Fibroblast of lung (primary cell): ENCODE results near the gene DLK1. TPM values are rescaled to one million over a fixed set of nuclear protein-coding genes. Genes with fewer than 3 reads are reported as not detected.

Experiments
- DNase-seq, 2 donors: peaks; one replicate each; pipeline versions ENCODE4 v3.0.0 to v3.0.0-alpha.2; 2010; ENCODE audit warnings: low read depth in 2 of 2
- H2AFZ ChIP-seq: 2 replicates; pipeline ENCODE4 v1.5.1; 2012; ENCODE audit warnings: low read length, control low read depth, inconsistent platforms
- H3K27ac ChIP-seq: 2 replicates; pipeline ENCODE4 v1.5.1; 2011; ENCODE audit warnings: low read length, control low read depth; ENCODE audit not compliant: insufficient read depth
- H3K27me3 ChIP-seq: 2 replicates; pipeline ENCODE4 v1.5.1; 2011; ENCODE audit warnings: mild to moderate bottlenecking, low read length; ENCODE audit not compliant: control insufficient read depth, insufficient read depth
- H3K36me3 ChIP-seq: 2 replicates; pipeline ENCODE4 v1.5.1; 2011; ENCODE audit warnings: low read length; ENCODE audit not compliant: control insufficient read depth, insufficient read depth
- H3K4me1 ChIP-seq: 2 replicates; pipeline ENCODE4 v1.5.1; 2011; ENCODE audit warnings: low read length; ENCODE audit not compliant: control insufficient read depth, insufficient read depth; ENCODE audit errors: extremely low read depth
- H3K4me2 ChIP-seq: 2 replicates; pipeline ENCODE4 v1.5.1; 2011; ENCODE audit warnings: low read length, control low read depth; ENCODE audit not compliant: insufficient read depth; ENCODE audit errors: extremely low read depth
- H3K4me3 ChIP-seq, 4 experiments: fragments of 200-600 bp in 1 of 4; sonication (generic) in 1 of 4; replicated peaks in 1 of 4; 2 replicates each; pipeline ENCODE4 v1.5.1; 2011 to 2016; ENCODE audit warnings: low read length in 4 of 4, low read depth in 3 of 4, mild to moderate bottlenecking in 3 of 4, control low read depth in 2 of 4, inconsistent platforms in 1 of 4, mixed read lengths in 1 of 4; ENCODE audit not compliant: insufficient read depth in 1 of 4; ENCODE audit errors: control extremely low read depth in 1 of 4
- H3K79me2 ChIP-seq: 2 replicates; pipeline ENCODE4 v1.5.1; 2012; ENCODE audit warnings: mild to moderate bottlenecking, low read length, inconsistent platforms; ENCODE audit not compliant: control insufficient read depth, insufficient read depth
- H3K9ac ChIP-seq: 2 replicates; pipeline ENCODE4 v1.5.1; 2011; ENCODE audit warnings: mild to moderate bottlenecking, low read length, control low read depth; ENCODE audit not compliant: insufficient read depth
- H3K9me3 ChIP-seq: 2 replicates; pipeline ENCODE4 v1.5.1; 2012; ENCODE audit warnings: low read depth, low read length; ENCODE audit not compliant: control insufficient read depth, insufficient read depth
- H4K20me1 ChIP-seq: 2 replicates; pipeline ENCODE4 v1.5.1; 2011; ENCODE audit warnings: low read length; ENCODE audit not compliant: control insufficient read depth, insufficient read depth; ENCODE audit errors: extremely low read depth
- CTCF ChIP-seq, 2 donors: IDR thresholded peaks in 1 of 2; conservative IDR thresholded peaks in 1 of 2; 1 replicate in 1 of 2; 2 replicates in 1 of 2; pipeline ENCODE4 v1.5.1; 2011 to 2012; ENCODE audit warnings: low read length in 2 of 2, control low read depth in 1 of 2, inconsistent platforms in 1 of 2, low read depth in 1 of 2, mild to moderate bottlenecking in 1 of 2
- EZH2 ChIP-seq: IDR thresholded peaks from 2 replicates; pipeline ENCODE4 v1.5.1; 2012; ENCODE audit warnings: low read length, control low read depth, mild to moderate bottlenecking; ENCODE audit errors: missing control alignments
- polyA plus RNA-seq, 2 donors: library from polyadenylated mRNA; depleted of rRNA in 1 of 2; stranded (reverse) in 1 of 2; unstranded in 1 of 2; fragments of >200 nt; gene quantifications; 2 replicates each; pipeline ENCODE4 v1.2.1, GENCODE V29; 2011 to 2012; ENCODE audit warnings: missing spikeins in 1 of 2
- total RNA-seq: library from RNA; depleted of rRNA; stranded (reverse); fragments of >200 nt; gene quantifications from 2 replicates; pipeline ENCODE4 v1.2.1, GENCODE V29; 2014

Gene DLK1
- total and polyA plus RNA-seq, 2 donors (not counting 1 experiment from before 2014, with no cell fraction given) = not detected

GRCh38 chr14:100698066-100698465, 28.6 kb upstream of the DLK1 start:
- Histone ChIP-seq H3K9ac (no peak overlapping the region), H4K20me1 (no peaks in the 10 kb centered on the region), H3K27me3 (no peaks in the 10 kb centered on the region), H3K4me2 (no peak overlapping the region), H3K36me3 (no peaks in the 10 kb centered on the region), H3K79me2 (no peaks in the 10 kb centered on the region), H3K27ac (no peak overlapping the region), H3K4me1 (no peaks in the 10 kb centered on the region), H3K9me3 (no peaks in the 10 kb centered on the region), H2AFZ (no peak overlapping the region), H3K4me3 (no peak overlapping the region)
- no peak for DNase-seq
- TF ChIP-seq EZH2 (no peak), CTCF (conservative IDR thresholded peaks at IDR 0.05 in 1 of 2, IDR thresholded peaks at IDR 0.05 in 1 of 2; ENCODE audit: low read depth in 1 of 2, low read length in 2 of 2) (no peak)

- no peak overlapping the region for H3K9ac ChIP-seq
- DNase-seq = no peak
- H2AFZ ChIP-seq = no peak overlapping the region
- H3K4me3 ChIP-seq = no peak overlapping the region
- H3K27me3 ChIP-seq = no peaks in the 10 kb centered on the region
- H3K9me3 ChIP-seq = no peaks in the 10 kb centered on the region
- H3K27ac ChIP-seq = no peak overlapping the region
- H3K79me2 ChIP-seq = no peaks in the 10 kb centered on the region
- H3K36me3 ChIP-seq = no peaks in the 10 kb centered on the region
- no peaks in the 10 kb centered on the region for H4K20me1 ChIP-seq
- H3K4me2 ChIP-seq = no peak overlapping the region
- TF ChIP-seq EZH2 = no peak
- TF ChIP-seq CTCF (conservative IDR thresholded peaks at IDR 0.05 in 1 of 2, IDR thresholded peaks at IDR 0.05 in 1 of 2; ENCODE audit: low read depth in 1 of 2, low read length in 2 of 2) = no peak
- no peaks in the 10 kb centered on the region for H3K4me1 ChIP-seq
Observed at GRCh38 chr14:100698666-100699448, 27.8 kb upstream of the DLK1 start.

- H3K9me3 ChIP-seq = no peaks in the 10 kb centered on the region
- H3K4me3 ChIP-seq = no peak overlapping the region
- H3K9ac ChIP-seq = no peak overlapping the region
- no peak overlapping the region for H3K27ac ChIP-seq
- no peak overlapping the region for H2AFZ ChIP-seq
- H3K27me3 ChIP-seq = no peaks in the 10 kb centered on the region
- H3K36me3 ChIP-seq = no peaks in the 10 kb centered on the region
- TF ChIP-seq CTCF (conservative IDR thresholded peaks at IDR 0.05 in 1 of 2, IDR thresholded peaks at IDR 0.05 in 1 of 2; ENCODE audit: low read depth in 1 of 2, low read length in 2 of 2) = no peak
- no peak for TF ChIP-seq EZH2
- H3K4me2 ChIP-seq = no peak overlapping the region
- no peak for DNase-seq
- no peaks in the 10 kb centered on the region for H3K4me1 ChIP-seq
- H4K20me1 ChIP-seq = no peaks in the 10 kb centered on the region
- H3K79me2 ChIP-seq = no peaks in the 10 kb centered on the region
Observed at GRCh38 chr14:100701314-100701713, 25.4 kb upstream of the DLK1 start.
